RWPE2 (cell line): ENCODE results near the gene GBA3.

Experiments used
- ATAC-seq: fragments of 200-7000 bp; cut with Tn5 transposase; 3 replicates; pipeline ENCODE4 v1.9.1; 2021; ENCODE audit warnings: low read depth
- DNase-seq: peaks from one replicate; pipeline ENCODE4 v3.0.0-alpha.2; 2020; ENCODE audit warnings: low spot score
- H3K27ac ChIP-seq: fragments of 450-650 bp; 2 replicates; pipeline ENCODE4 v1.5.1; 2017; ENCODE audit warnings: mild to moderate bottlenecking; ENCODE audit not compliant: poor library complexity, severe bottlenecking
- H3K27me3 ChIP-seq: fragments of 250-450 bp; sonication (Bioruptor Pico); 2 replicates; pipeline ENCODE4 v1.5.1; 2021; ENCODE audit warnings: mild to moderate bottlenecking, moderate library complexity; ENCODE audit not compliant: insufficient read depth, poor library complexity, severe bottlenecking
- H3K36me3 ChIP-seq: fragments of 250-450 bp; sonication (Bioruptor Pico); 2 replicates; pipeline ENCODE4 v1.5.1; 2020; ENCODE audit warnings: low read depth, mild to moderate bottlenecking, moderate library complexity
- H3K4me1 ChIP-seq: fragments of 250-450 bp; sonication (Bioruptor Pico); 2 replicates; pipeline ENCODE4 v1.5.1; 2021; ENCODE audit warnings: mild to moderate bottlenecking, moderate library complexity; ENCODE audit not compliant: insufficient read depth, poor library complexity, severe bottlenecking
- H3K4me3 ChIP-seq: fragments of 250-450 bp; sonication (Bioruptor Pico); 2 replicates; pipeline ENCODE4 v1.5.1; 2021; ENCODE audit warnings: mild to moderate bottlenecking, moderate library complexity; ENCODE audit not compliant: severe bottlenecking
- H3K9me3 ChIP-seq: fragments of 250-450 bp; sonication (Bioruptor Pico); 2 replicates; pipeline ENCODE4 v1.5.1; 2021; ENCODE audit warnings: mild to moderate bottlenecking, moderate library complexity; ENCODE audit not compliant: severe bottlenecking
- TF ChIP-seq, protein P1 (sequence below): fragments of 450-650 bp; IDR thresholded peaks from one replicate; pipeline ENCODE4 v1.5.1; 2017; ENCODE audit warnings: mild to moderate bottlenecking, moderate library complexity; ENCODE audit not compliant: poor library complexity, severe bottlenecking

The GBA3 gene

DNA sequence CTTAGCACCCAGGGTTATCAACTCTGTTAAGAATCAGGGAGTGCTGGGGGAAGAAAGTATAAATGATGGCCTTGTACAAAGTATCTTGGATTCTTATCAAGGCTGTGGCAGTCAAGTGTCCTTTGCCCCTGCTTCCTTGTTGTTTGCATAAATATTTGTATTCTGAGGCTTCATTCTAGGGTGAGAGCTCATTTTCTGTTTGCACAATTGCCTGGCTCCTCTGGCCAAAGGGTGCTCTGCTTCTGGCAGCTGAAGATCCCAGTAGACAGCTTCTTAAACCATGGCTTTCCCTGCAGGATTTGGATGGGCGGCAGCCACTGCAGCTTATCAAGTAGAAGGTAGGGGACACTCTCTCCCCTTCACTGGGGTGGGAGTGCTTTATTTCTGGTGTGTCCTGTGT is at the start of gene GBA3:
Gene GBA3, plus strand, starts transcription at position 202 of the 400 bp plus-strand sequence.
- H3K9me3 ChIP-seq, result no peaks in the 10 kb centered on the region
- TF ChIP-seq, protein P1, sequence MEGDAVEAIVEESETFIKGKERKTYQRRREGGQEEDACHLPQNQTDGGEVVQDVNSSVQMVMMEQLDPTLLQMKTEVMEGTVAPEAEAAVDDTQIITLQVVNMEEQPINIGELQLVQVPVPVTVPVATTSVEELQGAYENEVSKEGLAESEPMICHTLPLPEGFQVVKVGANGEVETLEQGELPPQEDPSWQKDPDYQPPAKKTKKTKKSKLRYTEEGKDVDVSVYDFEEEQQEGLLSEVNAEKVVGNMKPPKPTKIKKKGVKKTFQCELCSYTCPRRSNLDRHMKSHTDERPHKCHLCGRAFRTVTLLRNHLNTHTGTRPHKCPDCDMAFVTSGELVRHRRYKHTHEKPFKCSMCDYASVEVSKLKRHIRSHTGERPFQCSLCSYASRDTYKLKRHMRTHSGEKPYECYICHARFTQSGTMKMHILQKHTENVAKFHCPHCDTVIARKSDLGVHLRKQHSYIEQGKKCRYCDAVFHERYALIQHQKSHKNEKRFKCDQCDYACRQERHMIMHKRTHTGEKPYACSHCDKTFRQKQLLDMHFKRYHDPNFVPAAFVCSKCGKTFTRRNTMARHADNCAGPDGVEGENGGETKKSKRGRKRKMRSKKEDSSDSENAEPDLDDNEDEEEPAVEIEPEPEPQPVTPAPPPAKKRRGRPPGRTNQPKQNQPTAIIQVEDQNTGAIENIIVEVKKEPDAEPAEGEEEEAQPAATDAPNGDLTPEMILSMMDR, result no peak
- no peaks in the 10 kb centered on the region for H3K27me3 ChIP-seq
- DNase-seq, result no peak
- no peak for ATAC-seq
- H3K27ac ChIP-seq, result no peak within 1 kb of the TSS
- H3K4me3 ChIP-seq, result no peak within 1 kb of the TSS
- no peaks in the 10 kb centered on the region for H3K4me1 ChIP-seq
- no peaks in the 10 kb centered on the region for H3K36me3 ChIP-seq

GRCh38 chr4:22643952-22644351 is 48.8 kb upstream of the GBA3 start:
- Histone ChIP-seq H3K4me1 (no peaks in the 10 kb centered on the region), H3K27me3 (no peaks in the 10 kb centered on the region), H3K27ac (no peak overlapping the region), H3K4me3 (no peak overlapping the region), H3K36me3 (no peaks in the 10 kb centered on the region), H3K9me3 (no peaks in the 10 kb centered on the region)
- no peak for ATAC-seq
- DNase-seq, result no peak
- TF ChIP-seq, protein P1, result no peak

- H3K27me3 ChIP-seq, result no peaks in the 10 kb centered on the region
- H3K27ac ChIP-seq, result no peak overlapping the region
- H3K4me3 ChIP-seq, result no peak overlapping the region
- DNase-seq (no peak), ATAC-seq (no peak)
- TF ChIP-seq, protein P1, result no peak
- H3K9me3 ChIP-seq, result no peaks in the 10 kb centered on the region
- H3K4me1 ChIP-seq, result no peaks in the 10 kb centered on the region
- H3K36me3 ChIP-seq, result no peaks in the 10 kb centered on the region
Observed at GRCh38 chr4:22645481-22646182, 47.1 kb upstream of the GBA3 start.

DNA sequence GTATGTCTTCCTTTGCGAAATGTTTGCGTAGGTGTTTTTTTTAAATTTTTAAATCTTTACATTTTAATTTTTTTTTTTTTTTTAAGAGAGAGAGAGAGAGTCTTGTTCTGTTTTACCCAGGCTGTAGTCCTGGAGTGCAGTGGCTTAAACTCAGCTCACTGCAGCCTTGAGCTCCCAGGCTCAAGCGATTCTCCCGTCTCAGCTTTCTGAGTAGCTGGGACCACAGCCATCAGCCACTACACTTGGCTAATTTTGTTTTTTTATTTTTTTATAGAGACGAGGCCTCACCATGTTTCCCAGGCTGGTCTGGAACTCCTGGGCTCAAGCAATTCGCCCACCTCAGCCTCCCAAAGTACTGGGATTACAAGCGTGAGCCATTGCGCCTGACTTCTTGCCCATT is 43.7 kb upstream of the GBA3 start:
- no peaks in the 10 kb centered on the region for H3K27me3 ChIP-seq
- TF ChIP-seq, protein P1, result no peak
- ATAC-seq, result no peak

DNA sequence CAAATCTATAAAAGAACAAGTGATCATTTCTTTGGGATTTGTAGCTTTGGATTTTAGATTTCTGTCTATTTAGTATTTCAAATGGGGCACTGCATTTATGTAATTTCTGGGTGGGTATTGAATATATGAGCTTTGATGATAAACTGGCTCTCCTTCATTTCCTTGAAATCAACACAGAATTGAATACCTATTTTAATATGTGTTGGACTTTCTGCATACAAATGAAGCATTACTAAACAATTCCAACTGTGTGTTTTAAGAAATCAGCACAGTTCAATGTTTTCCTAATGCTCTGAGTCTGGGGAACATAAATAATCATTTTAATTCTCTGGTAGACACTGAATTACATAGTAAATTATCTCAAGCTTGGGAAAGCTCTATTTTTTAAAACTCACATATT is 42.0 kb upstream of the GBA3 start:
- Histone ChIP-seq H3K27ac (no peak overlapping the region), H3K9me3 (no peaks in the 10 kb centered on the region), H3K27me3 (no peaks in the 10 kb centered on the region), H3K4me3 (no peak overlapping the region), H3K4me1 (no peaks in the 10 kb centered on the region), H3K36me3 (no peaks in the 10 kb centered on the region)
- TF ChIP-seq, protein P1, result no peak
- no peak for ATAC-seq
- no peak for DNase-seq

More for the DNA sequence above, 43.7 kb upstream of the GBA3 start:
- H3K36me3 ChIP-seq, result no peaks in the 10 kb centered on the region
- H3K4me3 ChIP-seq, result no peak overlapping the region
- H3K9me3 ChIP-seq, result no peaks in the 10 kb centered on the region
- DNase-seq, result no peak
- no peaks in the 10 kb centered on the region for H3K4me1 ChIP-seq
- no peak overlapping the region for H3K27ac ChIP-seq
